Activated CD4-positive, alpha-beta T cell treated with anti-CD3 and anti-CD28 coated beads, Interleukin-2, amount 50 U/mL, for 1 hour (primary cell): ENCODE measurements around the gene STK32B.
"Not testable (repeated sequence)": the region's sequence is repeated elsewhere in the genome, so short reads cannot be mapped to it uniquely, and the experiment has no call there.

Experiments used
- DNase-seq: peaks from one replicate; pipeline ENCODE4 v3.0.0-alpha.2; 2020

Gene STK32B

DNA sequence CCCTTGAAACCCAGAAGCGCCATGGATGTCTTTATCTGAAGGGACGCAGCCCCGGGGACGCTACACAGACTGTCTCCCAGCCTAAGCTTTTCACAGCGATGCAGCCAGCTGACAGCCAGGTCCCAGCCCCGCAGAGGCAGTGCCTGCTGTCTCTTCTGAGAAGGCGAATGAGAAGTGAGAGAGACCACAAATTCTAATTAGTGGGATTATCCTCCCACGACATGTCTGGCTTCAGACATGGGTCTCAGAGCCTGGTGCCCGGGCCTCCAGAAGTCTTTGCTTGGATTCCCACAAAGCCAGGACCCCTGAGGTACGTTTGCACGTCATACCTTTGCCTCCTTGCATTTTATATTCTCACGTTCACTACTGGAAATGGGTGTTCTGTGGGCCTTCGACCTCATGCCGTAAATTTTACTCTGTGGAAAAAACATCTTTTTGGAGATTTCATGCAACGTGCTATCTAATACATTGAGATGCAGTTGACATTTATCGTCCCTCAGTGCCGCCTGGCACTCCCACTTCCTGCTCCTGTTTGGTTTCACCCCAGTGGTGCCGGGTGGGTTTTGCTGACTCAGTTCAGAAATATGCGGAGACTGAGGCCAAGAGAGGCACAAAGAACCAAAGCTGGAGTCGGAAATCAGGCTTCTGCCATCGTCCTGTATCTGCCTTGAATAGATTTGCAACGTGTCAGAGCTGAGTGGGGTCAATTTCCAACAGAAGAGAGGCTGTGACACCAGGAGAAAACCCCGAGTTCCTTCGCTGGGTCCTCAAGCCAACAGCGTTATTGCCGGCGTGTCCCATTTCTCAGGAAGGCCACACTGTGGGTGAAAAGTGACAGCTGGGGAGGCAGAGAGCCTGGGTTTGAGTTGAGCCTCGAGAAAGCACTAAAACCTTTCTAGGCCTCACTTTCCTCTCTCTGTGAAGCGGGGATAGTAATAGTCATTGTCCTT is 114.4 kb downstream of the STK32B start:
- no peak for DNase-seq

DNA sequence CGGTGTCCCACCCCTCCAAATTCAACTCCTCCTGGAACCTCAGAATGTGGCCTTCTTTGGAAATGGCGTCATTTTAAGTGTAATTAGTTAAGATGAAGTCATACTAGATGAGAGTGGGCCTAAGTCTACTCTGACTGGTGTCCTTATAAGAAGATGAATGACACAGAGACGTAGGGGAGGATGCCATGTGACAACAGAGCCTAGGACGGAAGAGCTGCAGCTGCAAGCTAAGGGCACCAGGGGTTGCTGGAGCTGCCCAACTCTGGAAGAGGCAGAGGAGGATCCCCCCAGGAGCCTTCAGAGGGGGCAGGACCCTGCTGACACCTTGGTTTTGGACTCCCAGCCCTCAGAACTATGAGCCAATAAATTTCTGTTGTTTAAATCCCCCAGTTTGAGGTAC is 115.1 kb downstream of the STK32B start:
- no peak for DNase-seq

DNA sequence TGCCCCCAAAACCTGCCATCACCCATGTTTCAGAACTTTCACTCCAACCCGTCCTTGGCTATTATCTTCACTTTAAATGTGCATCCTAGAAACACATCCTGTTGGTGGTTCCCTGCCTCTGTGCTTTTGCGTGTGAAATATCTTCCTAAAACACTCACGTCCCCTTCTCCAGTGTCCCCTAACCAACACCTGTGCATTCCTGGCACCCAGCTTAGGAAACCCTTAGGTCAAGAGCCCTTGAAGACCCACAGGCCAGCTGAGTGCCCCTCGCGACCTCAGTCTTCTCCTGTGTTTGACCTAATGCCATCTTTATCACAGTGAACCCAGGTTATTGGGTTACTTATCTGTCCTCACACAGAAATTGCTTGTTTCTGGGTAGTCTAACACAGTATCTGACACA is 117.6 kb downstream of the STK32B start:
- DNase-seq: no peak

DNA sequence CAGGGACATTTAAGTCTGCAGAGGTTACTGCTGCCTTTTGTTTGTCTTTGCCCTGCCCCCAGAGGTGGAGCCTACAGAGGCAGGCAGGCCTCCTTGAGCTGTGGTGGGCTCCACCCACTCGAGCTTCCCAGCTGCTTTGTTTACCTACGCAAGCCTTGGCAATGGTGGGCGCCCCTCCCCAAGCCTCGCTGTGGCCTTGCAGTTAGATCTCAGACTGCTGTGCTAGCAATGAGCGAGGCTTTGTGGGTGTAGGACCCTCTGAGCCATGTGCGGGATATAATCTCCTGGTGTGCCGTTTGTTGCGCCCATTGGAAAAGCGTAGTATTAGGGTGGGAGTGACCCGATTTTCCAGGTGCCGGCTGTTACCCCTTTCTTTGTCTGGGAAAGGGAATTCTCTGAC is 124.6 kb downstream of the STK32B start:
- DNase-seq: not testable (repeated sequence)

DNA sequence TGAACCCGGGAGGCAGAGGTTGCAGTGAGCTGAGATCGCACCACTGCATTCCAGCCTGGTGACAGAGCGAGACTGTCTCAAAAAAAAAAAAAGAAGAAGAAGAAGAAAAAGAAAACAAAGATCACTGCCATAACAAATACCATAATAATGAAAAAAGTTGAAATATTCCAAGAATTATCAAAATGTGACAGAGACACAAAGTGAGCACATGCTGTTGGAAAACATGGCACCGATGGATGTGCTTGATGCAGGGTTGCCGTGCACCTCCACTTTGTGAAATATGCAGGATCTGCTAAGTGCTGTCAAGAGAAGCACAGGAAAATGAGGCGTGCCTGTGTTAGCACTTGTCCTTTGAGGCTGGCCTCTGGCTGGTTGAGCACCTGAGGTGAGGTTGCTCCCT is 133.3 kb downstream of the STK32B start:
- no peak for DNase-seq

DNA sequence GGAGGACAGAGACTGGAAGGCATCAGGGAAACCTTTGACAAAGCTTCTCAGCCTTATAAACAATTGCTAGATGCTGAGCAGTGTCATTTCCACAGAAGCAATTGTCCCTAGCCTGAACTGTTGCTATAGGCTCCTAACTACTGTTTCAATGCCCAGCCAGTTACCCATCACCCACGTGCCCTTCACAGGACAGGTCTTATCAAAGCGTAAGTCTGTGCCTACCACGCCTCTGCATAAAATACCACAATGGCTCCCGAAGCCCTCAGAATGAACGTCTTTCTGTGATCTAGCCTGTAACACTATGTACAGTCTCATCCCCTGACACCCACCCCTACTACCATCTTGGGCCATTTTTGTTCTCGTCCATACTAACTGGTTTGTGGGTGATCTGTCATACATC is 134.3 kb downstream of the STK32B start:
- no peak for DNase-seq

DNA sequence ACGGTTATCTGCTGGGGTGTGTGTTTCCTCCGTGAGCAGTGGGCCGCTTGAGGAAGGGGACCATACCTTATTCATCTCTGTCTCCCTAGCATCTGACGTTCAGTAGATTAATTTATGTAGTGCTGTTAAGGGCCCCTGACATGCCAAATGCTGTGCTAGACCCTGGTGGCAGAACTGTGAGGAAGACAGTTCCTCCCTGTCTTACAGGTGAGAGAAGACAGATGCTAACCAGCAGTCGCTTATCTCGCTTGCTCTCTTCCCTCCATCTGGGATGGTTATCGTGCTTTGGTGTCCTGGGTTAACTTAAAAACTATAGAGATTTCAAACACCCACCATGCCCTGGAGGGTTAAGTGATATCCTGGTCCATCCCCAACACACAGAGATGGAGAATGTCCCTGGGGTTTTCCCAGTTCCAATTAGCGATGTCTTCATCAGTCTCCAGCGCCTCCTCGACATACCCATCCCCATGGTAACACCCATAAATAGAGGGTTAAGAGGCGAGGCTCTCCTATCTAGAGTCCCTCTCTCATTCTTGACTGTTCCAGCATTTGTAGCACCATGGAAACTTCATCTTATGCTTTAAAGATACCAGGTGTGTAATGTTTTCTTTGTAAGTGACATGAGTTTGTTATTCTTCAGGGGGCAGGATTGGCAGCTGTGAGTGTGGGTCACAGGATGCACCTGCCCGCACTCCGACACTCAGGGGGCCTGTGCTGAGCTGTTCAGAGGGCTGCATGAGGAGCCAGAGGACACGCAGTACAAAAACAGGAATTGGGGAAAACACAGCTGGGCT is 135.2 kb downstream of the STK32B start:
- no peak for DNase-seq

DNA sequence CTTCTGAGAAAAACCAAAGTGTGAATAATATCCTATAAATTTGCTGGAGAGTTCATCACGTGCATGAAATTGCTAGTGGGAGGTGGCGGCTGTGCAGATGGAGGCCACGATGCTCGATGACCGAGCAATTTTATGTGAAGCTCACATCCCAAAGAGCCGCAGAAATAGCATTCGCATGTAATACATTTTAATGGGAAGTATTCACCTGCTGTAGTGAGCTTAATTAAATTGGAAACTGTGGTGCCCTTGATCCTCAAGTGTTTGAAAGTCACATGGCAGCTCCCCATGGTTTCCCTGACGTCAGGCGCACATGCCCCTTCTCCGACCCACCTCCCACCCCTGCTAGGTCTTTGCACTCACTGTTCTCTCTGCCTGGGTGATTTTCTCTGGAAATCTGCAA is 136.8 kb downstream of the STK32B start:
- no peak for DNase-seq

DNA sequence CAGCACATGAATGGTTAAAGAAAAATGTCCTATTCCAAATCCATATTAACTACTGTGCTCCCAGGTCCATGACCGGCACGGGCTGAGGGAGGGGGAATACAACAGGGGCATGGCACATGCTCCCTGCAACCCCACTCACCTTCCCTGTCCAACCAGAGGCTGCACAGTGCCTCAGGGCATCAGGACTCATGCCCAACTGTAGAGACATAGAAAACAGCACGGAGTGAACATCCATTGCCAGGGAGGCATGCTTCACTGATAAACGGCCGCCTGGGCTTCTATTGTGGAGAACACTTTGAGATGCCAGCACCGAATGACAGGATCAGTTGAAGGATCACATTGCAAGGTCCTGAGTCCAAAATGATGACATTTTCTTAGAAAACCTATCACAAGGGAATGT is 140.6 kb downstream of the STK32B start:
- DNase-seq: no peak

DNA sequence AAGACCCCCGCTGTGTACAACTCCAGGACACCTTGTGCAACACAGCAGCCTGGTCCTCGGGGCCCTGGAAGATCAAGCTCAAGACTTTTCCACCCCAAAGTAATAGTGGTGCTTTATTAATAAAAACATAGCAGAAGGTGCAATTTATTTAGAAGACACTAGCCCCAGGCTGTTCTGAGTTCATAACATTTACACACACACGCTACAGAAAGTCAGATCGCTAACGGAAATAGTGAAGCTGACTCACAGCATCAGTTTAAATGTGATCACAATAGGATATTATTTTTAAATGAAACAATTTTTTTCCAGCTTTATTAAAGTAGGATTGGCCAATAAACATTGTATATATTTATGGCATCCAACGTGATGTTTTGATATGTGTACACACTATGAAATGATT is 141.0 kb downstream of the STK32B start:
- no peak for DNase-seq

DNA sequence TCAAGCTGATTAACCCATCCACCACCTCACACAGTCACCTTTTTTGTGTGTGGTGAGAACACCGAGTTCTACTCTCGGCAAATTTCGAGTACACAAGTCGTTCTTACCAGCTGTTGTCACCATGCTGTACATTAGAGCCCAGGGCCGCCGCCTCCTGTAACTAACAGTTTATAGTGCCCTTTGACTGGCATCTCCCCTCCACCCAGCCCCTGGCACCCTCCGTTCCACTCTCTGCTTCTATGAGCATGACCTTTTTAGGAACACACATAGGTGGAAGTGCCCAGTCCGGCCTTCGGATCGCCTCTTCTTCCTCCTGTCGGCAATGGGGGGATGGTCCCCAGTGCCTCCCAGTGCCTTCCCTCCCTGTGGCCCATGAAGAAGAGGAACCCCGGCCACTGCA is 141.4 kb downstream of the STK32B start:
- DNase-seq: no peak

DNA sequence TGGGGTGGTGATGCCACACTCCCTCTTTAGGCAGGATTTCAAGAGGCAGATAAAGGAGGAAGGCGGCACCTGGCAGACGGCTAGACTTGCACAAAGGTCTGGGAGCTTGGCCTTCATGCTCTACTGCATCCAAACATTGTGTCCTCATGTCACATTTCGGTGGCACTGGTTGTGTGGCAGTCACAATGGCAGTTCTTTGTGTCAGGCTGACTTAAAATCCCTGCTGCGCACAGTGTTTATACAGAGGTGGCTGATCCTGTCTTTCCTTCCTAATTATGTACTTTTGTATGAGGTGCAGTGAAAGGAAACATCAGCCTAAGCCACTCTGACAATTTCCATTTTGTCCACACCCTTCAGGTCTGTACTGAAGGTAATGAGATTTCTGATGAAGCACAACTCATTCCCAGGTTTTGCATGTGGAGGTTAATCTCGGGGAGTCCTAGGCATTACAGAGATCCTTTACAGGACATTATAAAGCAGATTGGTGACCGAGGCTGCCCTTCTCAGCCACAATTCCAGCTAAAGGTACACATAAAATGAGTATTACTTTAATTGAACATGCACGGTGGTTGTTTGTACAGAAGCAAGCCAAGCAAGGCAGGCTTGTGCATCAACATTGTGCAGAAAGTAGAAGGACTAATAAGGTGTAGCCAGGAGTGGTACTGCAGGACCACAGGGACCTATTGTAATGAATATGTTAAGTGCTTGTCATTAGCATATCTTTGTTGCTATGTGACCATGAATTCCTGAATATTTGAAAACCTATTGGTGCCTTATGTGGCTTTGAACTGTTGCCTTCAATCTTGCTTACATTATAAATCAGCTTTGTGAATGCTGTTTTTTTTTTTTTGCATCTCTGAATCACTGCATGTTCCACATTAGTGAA is 147.6 kb downstream of the STK32B start:
- DNase-seq: no peak

DNA sequence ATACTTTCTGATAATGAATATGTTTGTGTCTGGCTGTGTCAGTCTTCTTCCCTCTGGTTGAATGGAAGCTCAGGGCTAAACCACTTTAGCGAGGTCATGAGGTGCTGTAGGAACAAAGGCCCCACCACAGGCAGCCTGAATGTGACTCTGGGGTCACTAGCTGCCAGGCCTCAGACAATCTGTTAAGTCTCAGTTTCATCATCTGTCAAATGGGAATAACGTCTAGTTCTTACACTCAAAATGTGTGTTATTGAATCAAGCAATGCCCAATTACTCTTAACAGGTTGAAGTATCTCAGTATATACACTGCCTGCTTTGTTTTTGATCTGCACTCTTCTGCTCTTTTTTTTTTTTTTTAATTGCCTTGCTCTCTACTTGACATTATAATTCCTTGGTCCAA is 148.6 kb downstream of the STK32B start:
- DNase-seq: no peak

DNA sequence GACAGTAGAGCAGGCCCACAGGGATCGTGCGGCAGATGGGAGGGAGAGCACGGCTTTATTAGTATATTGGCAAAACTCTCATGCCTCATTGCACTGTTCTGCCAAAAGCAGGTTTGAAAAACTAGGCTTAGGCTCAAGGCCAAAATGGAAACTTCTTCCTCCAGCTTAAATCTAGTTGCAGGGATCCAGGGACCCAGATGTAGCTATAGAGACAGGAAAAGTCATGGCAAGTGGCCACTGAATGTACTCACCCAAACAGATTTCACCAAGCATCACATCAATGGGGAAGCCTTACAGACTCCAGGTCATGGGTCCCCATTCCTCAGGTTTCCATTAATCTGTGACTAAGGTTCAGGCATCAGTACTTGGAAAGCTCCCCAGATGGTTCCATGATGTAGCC is 149.2 kb downstream of the STK32B start:
- DNase-seq: no peak

DNA sequence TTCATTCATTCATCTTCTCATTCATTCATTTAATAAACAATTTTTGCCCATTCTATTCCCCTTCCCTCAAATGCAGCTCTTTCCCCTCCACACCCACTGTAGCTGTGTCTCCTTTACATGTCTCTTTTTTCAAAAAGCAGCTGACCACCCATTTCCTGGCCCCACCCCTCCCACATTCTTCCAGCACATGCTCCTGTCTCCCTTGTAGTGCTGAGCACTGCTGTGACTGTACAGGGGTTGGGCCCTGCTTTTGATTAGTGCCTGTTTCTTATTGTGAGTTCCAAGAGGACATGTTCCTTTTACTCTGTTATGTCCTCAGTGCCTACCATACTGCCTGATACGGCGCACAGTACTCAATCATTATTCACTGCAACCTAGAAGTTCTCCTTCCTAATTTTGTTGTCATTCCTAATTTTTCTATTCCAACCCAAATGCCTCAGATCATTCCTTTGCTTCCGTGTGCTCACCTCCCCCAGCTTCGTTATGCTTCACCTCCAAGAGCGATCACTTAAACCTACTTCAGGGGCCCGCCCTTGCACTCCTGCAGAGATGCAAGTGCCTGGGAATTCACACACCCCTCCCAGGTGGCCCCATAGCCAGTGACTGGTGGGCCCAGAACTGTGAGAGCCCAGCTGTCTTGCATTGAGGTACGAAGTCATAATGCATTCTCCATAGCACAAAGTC is 152.2 kb downstream of the STK32B start:
- no peak for DNase-seq

DNA sequence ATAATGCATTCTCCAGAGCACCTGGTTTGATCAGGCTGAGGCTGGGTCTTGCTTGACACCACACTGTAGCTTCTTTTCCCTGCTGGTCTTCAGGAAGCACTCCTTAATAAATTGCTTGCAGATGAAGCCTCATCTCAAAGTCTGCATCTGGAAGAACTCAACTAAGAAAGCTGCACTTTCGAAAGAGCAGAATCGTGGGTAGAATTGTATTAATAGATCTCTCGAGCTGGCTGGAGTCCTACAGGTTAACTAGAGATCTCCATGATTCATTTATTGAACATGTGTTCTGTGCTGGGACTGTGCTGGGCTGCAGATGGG is 152.7 kb downstream of the STK32B start:
- no peak for DNase-seq

DNA sequence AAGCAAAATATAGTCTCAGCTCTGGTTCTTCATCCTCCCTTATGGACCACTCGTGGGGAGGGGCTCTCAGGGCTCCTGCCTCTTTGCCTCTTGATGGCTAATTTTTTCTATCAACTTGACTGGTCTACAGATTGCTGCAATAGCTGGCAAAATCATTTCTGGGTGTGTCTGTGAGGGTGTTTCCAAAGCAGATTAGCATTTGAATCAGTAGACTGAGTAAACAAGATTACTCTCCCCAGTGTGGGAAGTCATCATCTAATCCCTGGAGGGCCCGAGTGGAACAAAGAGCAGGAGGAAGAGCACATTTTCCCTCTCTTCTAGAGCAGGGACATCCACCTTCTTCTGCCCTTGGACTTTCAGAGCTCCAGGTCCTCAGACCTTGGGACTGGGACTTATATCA is 153.5 kb downstream of the STK32B start:
- DNase-seq: no peak

DNA sequence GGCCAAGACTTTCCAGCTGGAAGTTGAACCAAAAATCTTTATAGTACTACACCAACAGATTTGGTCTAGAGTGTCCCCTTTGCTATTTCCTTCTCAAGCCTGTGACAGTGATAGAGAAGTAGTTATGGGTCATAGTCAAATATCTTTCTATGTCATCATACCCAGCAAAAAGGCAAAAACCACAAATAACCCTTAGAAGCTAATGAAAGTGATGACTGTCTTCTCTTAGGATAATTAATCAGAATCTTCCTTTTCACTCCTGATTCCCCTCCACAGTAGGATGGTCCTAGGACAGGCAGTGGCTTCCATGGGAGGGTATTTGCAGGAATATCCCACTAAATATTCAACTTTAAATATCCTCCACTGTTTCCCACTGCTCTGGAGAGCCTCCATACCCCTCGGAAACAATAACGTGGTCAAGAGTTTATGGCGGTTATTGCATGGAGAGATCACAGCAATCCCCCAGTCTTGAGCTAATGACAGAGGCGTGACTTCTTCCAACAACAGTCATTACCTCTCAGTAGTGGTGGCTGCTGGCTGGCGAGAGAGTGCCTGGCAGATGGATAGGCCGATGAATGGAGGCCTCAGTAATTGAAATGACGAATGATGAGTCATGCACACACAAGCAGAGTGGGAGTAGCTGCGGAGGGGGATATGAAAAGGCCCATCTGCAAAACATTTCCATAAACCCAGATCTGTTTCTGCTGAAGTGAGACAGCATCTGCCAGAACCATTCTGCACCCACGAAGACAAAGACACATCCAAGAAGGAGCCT is 154.9 kb downstream of the STK32B start:
- DNase-seq: no peak

DNA sequence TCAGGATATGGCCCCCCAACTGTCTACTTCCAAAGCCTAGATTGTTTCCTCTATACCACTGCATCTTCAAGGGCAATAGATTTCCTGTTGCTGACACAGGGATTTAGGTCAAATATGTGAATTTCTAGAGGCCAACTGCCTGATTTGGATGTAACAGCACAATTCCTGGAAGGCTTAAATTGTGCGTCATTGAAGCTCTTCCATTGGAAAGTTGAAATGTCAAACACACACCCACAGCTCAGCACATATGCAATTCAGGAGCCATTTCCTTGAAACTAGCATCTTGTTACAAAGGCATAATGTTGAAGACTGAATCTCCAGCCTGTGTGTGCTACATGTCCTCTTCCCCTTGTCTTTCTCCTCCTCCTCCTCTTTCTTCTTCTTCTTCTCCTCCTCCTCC is 158.6 kb downstream of the STK32B start:
- DNase-seq: no peak

DNA sequence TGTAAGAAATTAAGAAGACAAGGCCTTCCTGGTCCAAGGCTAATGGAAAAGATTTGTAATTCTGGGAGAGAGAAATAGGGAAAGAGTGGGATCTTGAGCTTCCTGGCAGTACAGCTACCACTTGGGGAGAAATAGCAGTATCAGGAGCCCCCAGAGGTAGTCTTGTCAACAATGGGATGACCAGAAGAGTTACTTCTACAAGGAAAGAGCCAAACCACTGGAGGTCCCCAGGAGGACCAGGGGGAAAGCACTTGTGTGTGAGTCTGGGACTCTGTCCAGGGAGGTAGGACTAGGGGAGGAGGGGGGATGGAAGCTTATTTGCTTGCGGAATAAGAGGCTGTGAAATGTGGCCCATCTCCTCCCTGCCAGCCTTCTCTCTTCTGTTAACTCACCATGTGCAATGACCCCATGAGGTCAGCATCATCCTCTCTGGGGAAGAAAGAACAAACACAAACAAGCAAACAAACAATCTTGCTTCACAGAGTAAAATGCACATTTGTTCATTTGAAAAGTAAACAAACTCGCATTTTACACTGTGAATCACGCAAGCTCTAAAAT is 160.1 kb downstream of the STK32B start:
- no peak for DNase-seq

DNA sequence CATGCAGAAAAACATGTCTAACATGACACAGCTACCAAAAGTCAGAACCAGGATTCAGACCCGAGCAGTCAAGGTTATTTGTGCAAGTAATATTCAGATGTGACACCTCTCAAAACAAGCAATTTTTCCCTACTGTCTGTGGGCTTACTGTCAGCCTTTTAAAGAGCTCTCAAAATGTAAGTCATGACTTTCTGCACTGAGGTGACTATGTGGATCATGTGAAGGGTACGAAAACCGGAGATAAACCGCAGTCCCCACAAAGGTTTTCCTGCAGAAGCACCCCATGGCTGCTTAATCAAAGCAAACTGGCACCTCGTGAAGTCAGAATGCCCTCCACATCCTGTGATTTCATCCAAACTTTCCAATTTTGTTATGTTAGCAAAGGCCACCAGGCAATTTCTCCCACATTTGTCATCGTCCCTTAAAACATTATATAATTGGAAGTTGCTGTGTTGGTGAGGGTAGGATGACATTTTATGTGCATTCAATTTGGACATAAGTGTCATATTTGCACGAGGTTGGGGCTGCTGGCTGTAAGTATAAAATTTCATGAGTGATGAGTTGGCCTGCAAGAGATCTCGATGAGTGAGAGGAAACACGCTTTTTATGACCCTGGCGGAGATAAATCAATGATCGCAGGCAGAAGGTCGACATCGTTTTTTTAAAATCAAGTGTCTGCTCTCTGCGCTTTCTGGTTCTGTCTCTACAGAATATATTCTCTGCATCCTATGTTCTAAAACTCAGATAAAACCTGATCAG is 161.2 kb downstream of the STK32B start:
- DNase-seq: no peak
